ENCODE measurements around the gene PPP1R11.

Gene PPP1R11

GRCh38 chr6:30061858-30062458 is 5.0 kb upstream of the PPP1R11 start:
- DNase-seq (ENCODE audit: low read depth): no peak

GRCh38 chr6:30062471-30063178 is 4.4 kb upstream of the PPP1R11 start:
- DNase-seq (ENCODE audit: low read depth): no peak

- DNase-seq (ENCODE audit: low read depth): no peak
These were observed 3.7 kb upstream of the PPP1R11 start for GRCh38 chr6:30063315-30063714.

GRCh38 chr6:30066082-30066481 is 916 bp upstream of the PPP1R11 start:
- no peak for DNase-seq (ENCODE audit: low read depth)

GRCh38 chr6:30067460-30068139 is 602 bp downstream of the PPP1R11 start:
- no peak for DNase-seq (ENCODE audit: low read depth)

- no peak for DNase-seq (ENCODE audit: low read depth)
These were observed 4.3 kb downstream of the PPP1R11 start for GRCh38 chr6:30071081-30071818.

GRCh38 chr6:30071858-30072257 is 4.9 kb downstream of the PPP1R11 start:
- no peak for DNase-seq (ENCODE audit: low read depth)

- no peak for DNase-seq (ENCODE audit: low read depth)
These were observed 6.7 kb downstream of the PPP1R11 start for GRCh38 chr6:30073489-30074235.

- no peak for DNase-seq (ENCODE audit: low read depth)
These were observed 7.5 kb downstream of the PPP1R11 start for GRCh38 chr6:30074331-30075093.

GRCh38 chr6:30075094-30075789 is 8.2 kb downstream of the PPP1R11 start, which contains the start of gene RNF39:
Gene RNF39 (minus strand): TSS chr6:30075769. CDS start chr6:30075585, 184 bp downstream.
- DNase-seq (ENCODE audit: low read depth): no peak

- no peak for DNase-seq (ENCODE audit: low read depth)
These were observed 9.1 kb downstream of the PPP1R11 start for GRCh38 chr6:30075790-30076732.

- DNase-seq (ENCODE audit: low read depth): no peak
These were observed 10.2 kb downstream of the PPP1R11 start for GRCh38 chr6:30077218-30077617.

- DNase-seq (ENCODE audit: low read depth): no peak
These were observed 20.9 kb downstream of the PPP1R11 start for GRCh38 chr6:30087876-30088275.

- no peak for DNase-seq (ENCODE audit: low read depth)
These were observed 24.8 kb downstream of the PPP1R11 start for GRCh38 chr6:30091577-30092381.

- no peak for DNase-seq (ENCODE audit: low read depth)
These were observed 26.0 kb downstream of the PPP1R11 start for GRCh38 chr6:30092852-30093543.

- DNase-seq (ENCODE audit: low read depth): no peak
These were observed 27.1 kb downstream of the PPP1R11 start for GRCh38 chr6:30093951-30094661.

GRCh38 chr6:30096829-30097228 is 29.8 kb downstream of the PPP1R11 start:
- no peak for DNase-seq (ENCODE audit: low read depth)
